H9 (cell line): Measurements from ENCODE around the gene SLC49A4. TPM values are rescaled to one million over a fixed set of nuclear protein-coding genes. Genes with fewer than 3 reads are reported as not detected.

Experiments
- DNase-seq: peaks from one replicate; pipeline ENCODE4 v3.0.0-alpha.2; 2017
- H2AFZ ChIP-seq: one replicate; pipeline ENCODE4 v1.6.1; 2013; ENCODE audit warnings: mild to moderate bottlenecking, low read length, control low read depth, moderate library complexity
- H2AK5ac ChIP-seq: 2 replicates; pipeline ENCODE4 v1.6.1; 2013; ENCODE audit warnings: low read length, control low read depth, mixed read lengths; ENCODE audit not compliant: insufficient read length
- H2BK120ac ChIP-seq: one replicate; pipeline ENCODE4 v1.6.1; 2013; ENCODE audit warnings: low read depth, mild to moderate bottlenecking, low read length, control low read depth, inconsistent platforms; ENCODE audit not compliant: poor library complexity, severe bottlenecking
- H2BK12ac ChIP-seq: 2 replicates; pipeline ENCODE4 v1.6.1; 2013; ENCODE audit warnings: low read length, control low read depth, mixed read lengths, low read depth; ENCODE audit not compliant: insufficient read length
- H2BK15ac ChIP-seq: 2 replicates; pipeline ENCODE4 v1.6.1; 2013; ENCODE audit warnings: low read depth, low read length, control low read depth
- H2BK20ac ChIP-seq: one replicate; pipeline ENCODE4 v1.6.1; 2013; ENCODE audit warnings: low read depth, mild to moderate bottlenecking, low read length, control low read depth, inconsistent platforms; ENCODE audit not compliant: poor library complexity, severe bottlenecking
- H2BK5ac ChIP-seq: 2 replicates; pipeline ENCODE4 v1.6.1; 2013; ENCODE audit warnings: low read length, control low read depth, mixed read lengths; ENCODE audit not compliant: insufficient read length
- H3K14ac ChIP-seq: 2 replicates; pipeline ENCODE4 v1.6.1; 2013; ENCODE audit warnings: low read length, control low read depth; ENCODE audit not compliant: insufficient read depth
- H3K18ac ChIP-seq: 2 replicates; pipeline ENCODE4 v1.6.1; 2013; ENCODE audit warnings: low read depth, mild to moderate bottlenecking, mixed read lengths, low read length, control low read depth; ENCODE audit not compliant: insufficient read length
- H3K23ac ChIP-seq: 2 replicates; pipeline ENCODE4 v1.6.1; 2013; ENCODE audit warnings: low read length, control low read depth, mixed read lengths, low read depth; ENCODE audit not compliant: insufficient read length
- H3K23me2 ChIP-seq: 2 replicates; pipeline ENCODE4 v1.6.1; 2013; ENCODE audit warnings: low read depth, mild to moderate bottlenecking, mixed read lengths, low read length, control low read depth; ENCODE audit not compliant: insufficient read length, poor library complexity, severe bottlenecking
- H3K27ac ChIP-seq: 2 replicates; pipeline ENCODE4 v1.5.1; 2013; ENCODE audit warnings: low read length, control low read depth, mixed read lengths, low read depth; ENCODE audit not compliant: insufficient read length
- H3K27me3 ChIP-seq: 2 replicates; pipeline ENCODE4 v1.6.1; 2013; ENCODE audit warnings: low read length, control low read depth, inconsistent platforms; ENCODE audit not compliant: insufficient read depth
- H3K4ac ChIP-seq: 2 replicates; pipeline ENCODE4 v1.6.1; 2013; ENCODE audit warnings: low read depth, mild to moderate bottlenecking, control low read depth, inconsistent platforms, low read length, moderate library complexity
- H3K4me1 ChIP-seq: 2 replicates; pipeline ENCODE4 v1.6.1; 2013; ENCODE audit warnings: low read length, control low read depth, inconsistent platforms; ENCODE audit not compliant: insufficient read depth
- H3K4me2 ChIP-seq: 2 replicates; pipeline ENCODE4 v1.6.1; 2013; ENCODE audit warnings: low read length, control low read depth, mixed read lengths; ENCODE audit not compliant: insufficient read length, insufficient read depth
- H3K56ac ChIP-seq: 2 replicates; pipeline ENCODE4 v1.6.1; 2013; ENCODE audit warnings: low read depth, mild to moderate bottlenecking, mixed read lengths, low read length, control low read depth; ENCODE audit not compliant: insufficient read length
- H3K79me1 ChIP-seq: 2 replicates; pipeline ENCODE4 v1.6.1; 2013; ENCODE audit warnings: low read depth, mild to moderate bottlenecking, moderate library complexity, low read length, control low read depth, inconsistent platforms; ENCODE audit not compliant: insufficient read depth, poor library complexity, severe bottlenecking
- H3K79me2 ChIP-seq: 2 replicates; pipeline ENCODE4 v1.6.1; 2013; ENCODE audit warnings: low read length, control low read depth, inconsistent platforms; ENCODE audit not compliant: insufficient read depth
- H3K9ac ChIP-seq: 2 replicates; pipeline ENCODE4 v1.6.1; 2013; ENCODE audit warnings: low read length, control low read depth, mixed read lengths; ENCODE audit not compliant: insufficient read length; ENCODE audit errors: extremely low read depth
- H3K9me3 ChIP-seq: one replicate; pipeline ENCODE4 v1.6.1; 2013; ENCODE audit warnings: low read depth, low read length, inconsistent platforms; ENCODE audit not compliant: control insufficient read depth
- H3T11ph ChIP-seq: one replicate; pipeline ENCODE4 v1.6.1; 2013; ENCODE audit warnings: mild to moderate bottlenecking, low read length, control low read depth, inconsistent platforms
- H4K20me1 ChIP-seq: one replicate; pipeline ENCODE4 v1.6.1; 2013; ENCODE audit not compliant: control insufficient read depth, insufficient read length, insufficient read depth
- H4K5ac ChIP-seq: 2 replicates; pipeline ENCODE4 v1.6.1; 2013; ENCODE audit warnings: low read depth, mild to moderate bottlenecking, mixed read lengths, low read length, control low read depth; ENCODE audit not compliant: insufficient read length
- H4K8ac ChIP-seq: replicated peaks from 2 replicates; pipeline ENCODE4 v1.6.1; 2013; ENCODE audit warnings: low read length, control low read depth, mixed read lengths, low read depth; ENCODE audit not compliant: insufficient read length
- H4K91ac ChIP-seq: 2 replicates; pipeline ENCODE4 v1.6.1; 2013; ENCODE audit warnings: low read depth, mild to moderate bottlenecking, moderate library complexity, mixed read lengths, low read length, control low read depth; ENCODE audit not compliant: insufficient read length
- H3K27ac Mint-ChIP-seq, 3 experiments: 2 replicates in 2 of 3; 3 replicates in 1 of 3; pipeline ENCODE4 v1.8.0; 2020 to 2021; ENCODE audit warnings: mixed read lengths in 3 of 3, mild to moderate bottlenecking in 1 of 3, moderate library complexity in 1 of 3
- H3K27me3 Mint-ChIP-seq: 2 replicates; pipeline ENCODE4 v1.8.0; 2021; ENCODE audit warnings: low read depth, mild to moderate bottlenecking, moderate library complexity, mixed read lengths
- H3K36me3 Mint-ChIP-seq, 3 experiments: 2 replicates in 2 of 3; 3 replicates in 1 of 3; pipeline ENCODE4 v1.8.0; 2020 to 2021; ENCODE audit warnings: low read depth in 3 of 3, mixed read lengths in 3 of 3; ENCODE audit not compliant: insufficient read depth in 1 of 3
- H3K4me1 Mint-ChIP-seq, 2 experiments: 2 replicates each; pipeline ENCODE4 v1.8.0; 2020; ENCODE audit warnings: mixed read lengths in 2 of 2
- H3K4me3 Mint-ChIP-seq, 2 experiments: 2 replicates in 1 of 2; 3 replicates in 1 of 2; pipeline ENCODE4 v1.8.0; 2020 to 2021; ENCODE audit warnings: mild to moderate bottlenecking in 2 of 2, mixed read lengths in 2 of 2, moderate library complexity in 1 of 2
- H3K9me3 Mint-ChIP-seq, 2 experiments: 2 replicates in 1 of 2; 3 replicates in 1 of 2; pipeline ENCODE4 v1.8.0; 2020; ENCODE audit warnings: mild to moderate bottlenecking in 2 of 2, mixed read lengths in 2 of 2, moderate library complexity in 1 of 2
- CTCF ChIP-seq: fragments of 200-600 bp; sonication (generic); conservative IDR thresholded peaks from 3 replicates; pipeline ENCODE4 v1.8.0; 2021; ENCODE audit warnings: antibody characterized with exemption, mild to moderate bottlenecking
- WGBS: extraction: QIAGEN DNeasy Blood & Tissue Kit; methylation state at CpG from one replicate; pipeline ENCODE4 v1.1.7; 2013; ENCODE audit warnings: missing lambda C conversion rate, low lambda C conversion rate, mixed read lengths; ENCODE audit not compliant: insufficient read length; ENCODE audit errors: extremely low coverage; 5-methylcytosine and 5-hydroxymethylcytosine counted together
- total RNA-seq: library from RNA; stranded (reverse); gene quantifications from 2 replicates; pipeline ENCODE4 v1.2.1, GENCODE V29; 2021

Gene SLC49A4
- total RNA-seq, 1 experiment from 2014 or later: 10.7 TPM

GRCh38 chr3:122794483-122794778, 438 bp upstream of the SLC49A4 start:
- Histone ChIP-seq H3K14ac (no peak overlapping the region), H3K23ac (no peak overlapping the region), H2BK5ac (no peak overlapping the region), H4K8ac (no peak overlapping the region), H2AFZ (no peak overlapping the region), H3K4me1 (no peaks in the 10 kb centered on the region), H3K9me3 (no peaks in the 10 kb centered on the region), H4K5ac (no peak overlapping the region), H3K9ac (peak overlapping the region; percentile 50), H2BK15ac (no peak overlapping the region), H3T11ph (no peak overlapping the region), H3K56ac (no peak overlapping the region), H3K18ac (no peak overlapping the region), H2BK20ac (no peak overlapping the region), H4K91ac (no peak overlapping the region), H3K79me2 (peaks cover 2% of the 10 kb centered on the region; the same call in 1 of the 2 replicates), H2BK12ac (no peak overlapping the region), H3K79me1 (no peaks in the 10 kb centered on the region), H3K4ac (no peak overlapping the region), H2AK5ac (no peak overlapping the region), H3K23me2 (peaks cover 6% of the 10 kb centered on the region), H2BK120ac (no peak overlapping the region), H4K20me1 (no peaks in the 10 kb centered on the region), H3K4me2 (peak overlapping the region; percentile 44), H3K27ac (peak overlapping the region; percentile 14), H3K27me3 (peaks cover 4% of the 10 kb centered on the region; the same call in 1 of the 2 replicates)
- Mint-ChIP-seq H3K27me3 (peaks cover 15% of the 10 kb centered on the region), H3K36me3 (no peaks in the 10 kb centered on the region), H3K9me3 (no peaks in the 10 kb centered on the region), H3K4me3 (peak overlapping the region in 1 of 2 experiments; percentile 87; a peak in 3 of 5 replicates), H3K27ac (peak overlapping the region; percentile 98 to 100 (median 99)), H3K4me1 (peaks cover 20 to 24% of the 10 kb centered on the region in 2 experiments)
- no peak for TF ChIP-seq CTCF
- no CpG with 5 or more reads among the region's 6 CpGs for WGBS
- no peak for DNase-seq
